ENCODE results near the gene GPSM3.
A peak's percentile ranks its signal among the peaks of the same experiment; 100 is the strongest.

The GPSM3 gene, protein sequence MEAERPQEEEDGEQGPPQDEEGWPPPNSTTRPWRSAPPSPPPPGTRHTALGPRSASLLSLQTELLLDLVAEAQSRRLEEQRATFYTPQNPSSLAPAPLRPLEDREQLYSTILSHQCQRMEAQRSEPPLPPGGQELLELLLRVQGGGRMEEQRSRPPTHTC
- long read RNA-seq, transcript GPSM3-206 (4 exons, 1,476 nt): major isoform, 47 of 59 reads
- long read RNA-seq, partial matches to known transcripts: 2 of 59 reads
- long read RNA-seq, other reads (novel, unspliced or antisense): 3 of 59 reads

GRCh38 chr6:32192608-32193039, at the start of gene GPSM3:
Gene GPSM3, minus strand, starts transcription at chr6:32192643. Its CDS starts 130 bp downstream, at chr6:32192513.
- Histone ChIP-seq H3K4me3 (replicated peaks; ENCODE audit: insufficient read depth, low read length) (peak within 1 kb of the TSS; percentile 71), H3K27me3 (ENCODE audit: insufficient read depth, poor library complexity, severe bottlenecking) (no peaks in the 10 kb centered on the region), H3K27ac (replicated peaks) (peak within 1 kb of the TSS; percentile 95)
- TF ChIP-seq SPI1 (IDR thresholded peaks at IDR 0.05; ENCODE audit: borderline replicate concordance, low read depth): peak; percentile 77; the same call in 1 of the 2 replicates
- peak; percentile 61 for TF ChIP-seq REST (IDR thresholded peaks at IDR 0.05; ENCODE audit: insufficient replicate concordance, low read depth)
- peak; percentile 83 for TF ChIP-seq POLR2AphosphoS5 (IDR thresholded peaks at IDR 0.05; ENCODE audit: low read depth)
- peak; percentile 83 for TF ChIP-seq GABPA (IDR thresholded peaks at IDR 0.05; ENCODE audit: low read depth)
- TF ChIP-seq, protein P1, sequence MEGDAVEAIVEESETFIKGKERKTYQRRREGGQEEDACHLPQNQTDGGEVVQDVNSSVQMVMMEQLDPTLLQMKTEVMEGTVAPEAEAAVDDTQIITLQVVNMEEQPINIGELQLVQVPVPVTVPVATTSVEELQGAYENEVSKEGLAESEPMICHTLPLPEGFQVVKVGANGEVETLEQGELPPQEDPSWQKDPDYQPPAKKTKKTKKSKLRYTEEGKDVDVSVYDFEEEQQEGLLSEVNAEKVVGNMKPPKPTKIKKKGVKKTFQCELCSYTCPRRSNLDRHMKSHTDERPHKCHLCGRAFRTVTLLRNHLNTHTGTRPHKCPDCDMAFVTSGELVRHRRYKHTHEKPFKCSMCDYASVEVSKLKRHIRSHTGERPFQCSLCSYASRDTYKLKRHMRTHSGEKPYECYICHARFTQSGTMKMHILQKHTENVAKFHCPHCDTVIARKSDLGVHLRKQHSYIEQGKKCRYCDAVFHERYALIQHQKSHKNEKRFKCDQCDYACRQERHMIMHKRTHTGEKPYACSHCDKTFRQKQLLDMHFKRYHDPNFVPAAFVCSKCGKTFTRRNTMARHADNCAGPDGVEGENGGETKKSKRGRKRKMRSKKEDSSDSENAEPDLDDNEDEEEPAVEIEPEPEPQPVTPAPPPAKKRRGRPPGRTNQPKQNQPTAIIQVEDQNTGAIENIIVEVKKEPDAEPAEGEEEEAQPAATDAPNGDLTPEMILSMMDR (IDR thresholded peaks at IDR 0.05; ENCODE audit: insufficient read depth, low read length): no peak
- peak; percentile 88 to 90 for DNase-seq (ENCODE audit: low read depth in 1 of 2, low spot score in 1 of 2)

- Histone ChIP-seq H3K4me3 (replicated peaks; ENCODE audit: insufficient read depth, low read length) (no peak overlapping the region), H3K27ac (replicated peaks) (no peak overlapping the region), H3K27me3 (ENCODE audit: insufficient read depth, poor library complexity, severe bottlenecking) (peaks cover 2% of the 10 kb centered on the region)
- no peak for TF ChIP-seq GABPA (IDR thresholded peaks at IDR 0.05; ENCODE audit: low read depth)
- TF ChIP-seq, protein P1 (IDR thresholded peaks at IDR 0.05; ENCODE audit: insufficient read depth, low read length): no peak
- no peak for TF ChIP-seq POLR2AphosphoS5 (IDR thresholded peaks at IDR 0.05; ENCODE audit: low read depth)
- DNase-seq (ENCODE audit: low read depth in 1 of 2, low spot score in 1 of 2): no peak
These were observed 48.2 kb upstream of the GPSM3 start for GRCh38 chr6:32240686-32241085.

GRCh38 chr6:32239462-32239861, 47.0 kb upstream of the GPSM3 start:
- no peak for DNase-seq (ENCODE audit: low read depth in 1 of 2, low spot score in 1 of 2)
- Histone ChIP-seq H3K4me3 (replicated peaks; ENCODE audit: insufficient read depth, low read length) (no peak overlapping the region), H3K27me3 (ENCODE audit: insufficient read depth, poor library complexity, severe bottlenecking) (no peaks in the 10 kb centered on the region), H3K27ac (replicated peaks) (no peak overlapping the region)
- TF ChIP-seq REST (IDR thresholded peaks at IDR 0.05; ENCODE audit: insufficient replicate concordance, low read depth): no peak
- TF ChIP-seq SPI1 (IDR thresholded peaks at IDR 0.05; ENCODE audit: borderline replicate concordance, low read depth): no peak
- TF ChIP-seq POLR2AphosphoS5 (IDR thresholded peaks at IDR 0.05; ENCODE audit: low read depth): no peak
- TF ChIP-seq, protein P1 (IDR thresholded peaks at IDR 0.05; ENCODE audit: insufficient read depth, low read length): no peak
- TF ChIP-seq GABPA (IDR thresholded peaks at IDR 0.05; ENCODE audit: low read depth): no peak

Measured in HL-60 (cell line).